T-helper 22 cell (primary cell): ENCODE data around the gene TIMM13.
"Not testable (repeated sequence)": the region's sequence is repeated elsewhere in the genome, so short reads cannot be mapped to it uniquely, and the experiment has no call there.

Experiments
- DNase-seq: peaks from one replicate; pipeline ENCODE4 v3.0.0-alpha.2; 2020; ENCODE audit warnings: low read depth

TIMM13 gene

GRCh38 chr19:2427429-2428320 is at the start of gene TIMM13:
Gene TIMM13, minus strand, starts transcription at chr19:2427586. Its CDS starts 53 bp downstream, at chr19:2427533.
- peak; percentile 91 for DNase-seq

GRCh38 chr19:2476451-2477140 is 49.2 kb upstream of the TIMM13 start:
- peak; percentile 46 for DNase-seq

- peak; percentile 95 for DNase-seq
These were observed 48.5 kb upstream of the TIMM13 start, which contains the start of gene GADD45B for GRCh38 chr19:2475702-2476450. Gene GADD45B, plus strand, starts transcription at chr19:2476127. Its CDS starts 232 bp downstream, at chr19:2476359.

GRCh38 chr19:2475018-2475701 is 47.8 kb upstream of the TIMM13 start:
- peak; percentile 30 for DNase-seq

GRCh38 chr19:2474232-2475017 is 47.0 kb upstream of the TIMM13 start:
- peak; percentile 80 for DNase-seq

GRCh38 chr19:2469915-2470200 is 42.5 kb upstream of the TIMM13 start:
- DNase-seq = not testable (repeated sequence)

GRCh38 chr19:2469102-2469914 is 41.9 kb upstream of the TIMM13 start:
- no peak for DNase-seq

- DNase-seq = no peak
These were observed 41.2 kb upstream of the TIMM13 start for GRCh38 chr19:2468596-2468995.

GRCh38 chr19:2464389-2464788 is 37.0 kb upstream of the TIMM13 start:
- no peak for DNase-seq

GRCh38 chr19:2463694-2464093 is 36.3 kb upstream of the TIMM13 start:
- not testable (repeated sequence) for DNase-seq

GRCh38 chr19:2462635-2463421 is 35.4 kb upstream of the TIMM13 start:
- DNase-seq = no peak

GRCh38 chr19:2461751-2462634 is 34.6 kb upstream of the TIMM13 start:
- DNase-seq = no peak

GRCh38 chr19:2460245-2460644 is 32.9 kb upstream of the TIMM13 start:
- no peak for DNase-seq

GRCh38 chr19:2458776-2459175 is 31.4 kb upstream of the TIMM13 start:
- not testable (repeated sequence) for DNase-seq

GRCh38 chr19:2458054-2458453 is 30.7 kb upstream of the TIMM13 start:
- no peak for DNase-seq

GRCh38 chr19:2457394-2458037 is 30.1 kb upstream of the TIMM13 start:
- no peak for DNase-seq

- DNase-seq = peak; percentile 42
These were observed 28.6 kb upstream of the TIMM13 start for GRCh38 chr19:2455851-2456570.
